ENCODE results near the gene SHKBP1. TPM values are rescaled to one million over a fixed set of nuclear protein-coding genes. Genes with fewer than 3 reads are reported as not detected.

SHKBP1 gene
- total RNA-seq, 1 donor from 2014 or later: 192 TPM

DNA sequence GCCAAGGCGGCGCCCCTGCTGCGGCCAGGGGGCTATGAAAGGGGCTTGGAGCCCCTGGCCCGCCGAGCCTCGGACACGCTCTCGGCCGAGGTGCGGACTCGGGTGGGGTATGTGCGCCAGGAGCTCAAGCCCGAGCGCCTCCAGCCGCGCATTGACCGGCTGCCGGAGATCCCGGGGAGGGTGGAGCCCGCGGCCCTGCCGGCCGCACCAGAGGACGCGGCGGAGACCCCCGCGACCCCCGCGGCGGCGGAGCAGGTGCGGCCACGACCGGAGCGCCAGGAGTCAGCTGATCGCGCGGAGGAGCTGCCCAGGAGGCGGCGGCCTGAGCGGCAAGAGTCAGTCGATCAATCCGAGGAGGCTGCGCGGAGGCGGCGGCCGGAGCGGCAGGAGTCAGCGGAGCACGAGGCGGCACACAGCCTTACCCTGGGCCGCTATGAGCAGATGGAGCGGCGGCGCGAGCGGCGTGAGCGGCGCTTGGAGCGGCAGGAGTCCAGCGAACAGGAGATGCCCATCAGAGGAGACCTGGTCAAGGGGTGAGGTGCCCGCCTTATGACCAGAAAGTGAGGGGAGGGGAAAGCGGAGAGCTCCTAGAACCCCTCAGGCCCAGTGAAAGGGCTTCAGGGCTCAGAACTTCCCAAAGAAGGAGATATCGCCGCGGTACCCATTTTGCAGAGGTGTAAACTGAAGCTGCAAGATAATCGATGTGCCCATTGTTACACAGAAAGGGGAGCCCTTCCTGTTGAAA is 8.8 kb upstream of the SHKBP1 start:
- peaks cover 20% of the 10 kb centered on the region for H3K27me3 ChIP-seq
- no peak for DNase-seq (ENCODE audit: low spot score in 2 of 2)
- peak overlapping the region; percentile 40 to 56 for H3K4me3 ChIP-seq
- no peaks in the 10 kb centered on the region for H3K9me3 ChIP-seq
- peaks cover 2 to 11% of the 10 kb centered on the region in 2 donors for H3K4me1 ChIP-seq
- H3K27ac ChIP-seq: no peak overlapping the region
- intact Hi-C loops (cut with DNase I): no loop called here
- H3K36me3 ChIP-seq: no peaks in the 10 kb centered on the region
- TF ChIP-seq, protein P1, sequence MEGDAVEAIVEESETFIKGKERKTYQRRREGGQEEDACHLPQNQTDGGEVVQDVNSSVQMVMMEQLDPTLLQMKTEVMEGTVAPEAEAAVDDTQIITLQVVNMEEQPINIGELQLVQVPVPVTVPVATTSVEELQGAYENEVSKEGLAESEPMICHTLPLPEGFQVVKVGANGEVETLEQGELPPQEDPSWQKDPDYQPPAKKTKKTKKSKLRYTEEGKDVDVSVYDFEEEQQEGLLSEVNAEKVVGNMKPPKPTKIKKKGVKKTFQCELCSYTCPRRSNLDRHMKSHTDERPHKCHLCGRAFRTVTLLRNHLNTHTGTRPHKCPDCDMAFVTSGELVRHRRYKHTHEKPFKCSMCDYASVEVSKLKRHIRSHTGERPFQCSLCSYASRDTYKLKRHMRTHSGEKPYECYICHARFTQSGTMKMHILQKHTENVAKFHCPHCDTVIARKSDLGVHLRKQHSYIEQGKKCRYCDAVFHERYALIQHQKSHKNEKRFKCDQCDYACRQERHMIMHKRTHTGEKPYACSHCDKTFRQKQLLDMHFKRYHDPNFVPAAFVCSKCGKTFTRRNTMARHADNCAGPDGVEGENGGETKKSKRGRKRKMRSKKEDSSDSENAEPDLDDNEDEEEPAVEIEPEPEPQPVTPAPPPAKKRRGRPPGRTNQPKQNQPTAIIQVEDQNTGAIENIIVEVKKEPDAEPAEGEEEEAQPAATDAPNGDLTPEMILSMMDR (IDR thresholded peaks at IDR 0.05): no peak

DNA sequence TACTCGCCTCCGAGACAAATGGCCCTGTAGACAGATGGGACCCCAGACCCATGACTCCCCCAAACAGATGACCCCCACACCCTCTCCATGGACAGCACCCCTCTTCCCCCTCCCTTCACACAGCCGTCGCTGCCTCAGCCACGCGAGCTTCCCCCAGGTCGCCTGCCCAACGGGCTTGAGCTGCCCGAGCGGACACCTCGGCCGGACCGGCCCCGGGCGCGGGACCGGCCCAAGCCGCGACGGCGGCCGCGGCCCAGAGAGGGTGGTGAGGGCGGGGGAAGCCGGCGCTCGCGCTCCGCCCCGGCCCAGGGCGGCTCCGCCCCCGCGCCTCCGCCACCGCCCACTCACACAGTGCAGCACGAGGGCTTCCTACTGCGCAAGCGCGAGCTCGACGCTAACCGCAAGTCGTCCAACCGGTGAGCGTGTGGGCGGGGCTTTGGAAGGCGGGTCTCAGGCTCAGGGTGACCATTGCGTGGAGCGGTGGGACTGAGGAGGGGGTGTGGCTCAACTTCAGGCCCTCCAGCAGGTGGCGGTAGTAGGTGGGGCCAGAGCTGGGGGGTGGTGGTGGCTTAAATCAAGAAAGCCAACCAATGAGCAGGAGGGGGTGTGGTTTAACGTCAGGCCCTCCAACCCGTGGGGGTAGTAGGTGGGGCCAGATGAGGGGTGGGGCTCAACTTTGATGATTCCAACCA is 6.2 kb upstream of the SHKBP1 start:
- Histone ChIP-seq H3K9me3 (no peaks in the 10 kb centered on the region), H3K4me1 (peaks cover 2 to 11% of the 10 kb centered on the region in 2 donors), H3K4me3 (peak overlapping the region; percentile 53 to 62), H3K27me3 (peaks cover 20% of the 10 kb centered on the region), H3K27ac (peak overlapping the region; percentile 59 to 70), H3K36me3 (no peaks in the 10 kb centered on the region)
- intact Hi-C loops (cut with DNase I): loop anchor here (1.0 kb wide), 2 partner anchors 28 to 104 kb away; no protein-coding TSS in a partner anchor
- DNase-seq (ENCODE audit: low spot score in 2 of 2): peak; percentile 96 to 99
- TF ChIP-seq, protein P1 (IDR thresholded peaks at IDR 0.05): no peak

DNA sequence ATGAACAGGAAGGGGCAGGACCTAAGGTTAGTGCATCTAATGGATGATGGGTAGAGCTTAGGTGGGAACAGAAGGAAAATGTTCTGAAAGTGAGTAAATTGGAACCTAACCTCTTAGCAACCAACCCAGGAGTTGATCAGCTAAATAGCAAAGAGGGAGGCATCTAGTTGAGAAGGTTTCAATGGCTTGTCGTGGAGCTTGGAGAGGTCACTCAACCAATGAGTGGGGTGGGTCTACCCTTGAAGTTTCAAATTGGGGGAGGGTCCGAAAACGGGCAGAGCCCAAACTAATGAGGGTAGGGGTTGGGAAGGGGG is 5.7 kb upstream of the SHKBP1 start:
- no peaks in the 10 kb centered on the region for H3K9me3 ChIP-seq
- peaks cover 2 to 11% of the 10 kb centered on the region in 2 donors for H3K4me1 ChIP-seq
- H3K27ac ChIP-seq: peak overlapping the region; percentile 37 to 58
- intact Hi-C loops (cut with DNase I): no loop called here
- no peak for DNase-seq (ENCODE audit: low spot score in 2 of 2)
- H3K4me3 ChIP-seq: no peak overlapping the region
- H3K36me3 ChIP-seq: no peaks in the 10 kb centered on the region
- TF ChIP-seq, protein P1 (IDR thresholded peaks at IDR 0.05): no peak
- H3K27me3 ChIP-seq: peaks cover 16% of the 10 kb centered on the region

DNA sequence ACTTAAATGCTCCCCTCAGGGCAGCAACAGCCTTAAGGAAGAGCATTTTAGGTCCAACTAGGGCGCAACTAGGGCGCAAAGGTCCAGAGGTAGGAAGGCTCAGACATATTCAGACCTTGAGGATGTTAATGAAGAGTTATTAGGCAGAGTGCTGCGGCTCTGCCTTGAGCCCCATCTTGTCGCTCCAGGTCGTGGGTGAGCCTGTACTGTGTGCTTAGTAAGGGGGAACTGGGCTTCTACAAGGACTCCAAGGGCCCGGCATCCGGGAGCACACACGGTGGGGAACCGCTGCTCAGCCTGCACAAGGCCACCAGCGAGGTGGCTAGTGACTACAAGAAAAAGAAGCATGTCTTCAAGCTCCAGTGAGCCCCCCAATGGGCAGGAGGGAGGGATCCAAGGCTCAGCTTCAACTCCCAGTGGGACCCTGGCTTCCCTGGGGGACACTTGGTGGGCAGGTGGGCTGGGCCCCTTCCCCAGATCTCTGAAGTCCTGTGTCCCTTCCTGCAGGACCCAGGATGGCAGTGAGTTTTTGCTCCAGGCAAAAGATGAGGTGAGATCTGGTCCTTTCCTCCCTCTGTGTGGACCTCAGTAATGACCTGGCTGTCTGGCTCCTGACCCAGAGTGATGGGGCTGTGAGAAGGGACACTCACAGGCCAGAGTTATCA is 4.7 kb upstream of the SHKBP1 start:
- peaks cover 10% of the 10 kb centered on the region for H3K27me3 ChIP-seq
- TF ChIP-seq, protein P1 (IDR thresholded peaks at IDR 0.05): no peak
- no peak overlapping the region for H3K4me3 ChIP-seq
- H3K27ac ChIP-seq: peak overlapping the region in 1 of 2 donors; percentile 58
- no peaks in the 10 kb centered on the region for H3K36me3 ChIP-seq
- H3K4me1 ChIP-seq: peaks cover 2 to 11% of the 10 kb centered on the region in 2 donors
- no peak for DNase-seq (ENCODE audit: low spot score in 2 of 2)
- no peaks in the 10 kb centered on the region for H3K9me3 ChIP-seq
- intact Hi-C loops (cut with DNase I): no loop called here

DNA sequence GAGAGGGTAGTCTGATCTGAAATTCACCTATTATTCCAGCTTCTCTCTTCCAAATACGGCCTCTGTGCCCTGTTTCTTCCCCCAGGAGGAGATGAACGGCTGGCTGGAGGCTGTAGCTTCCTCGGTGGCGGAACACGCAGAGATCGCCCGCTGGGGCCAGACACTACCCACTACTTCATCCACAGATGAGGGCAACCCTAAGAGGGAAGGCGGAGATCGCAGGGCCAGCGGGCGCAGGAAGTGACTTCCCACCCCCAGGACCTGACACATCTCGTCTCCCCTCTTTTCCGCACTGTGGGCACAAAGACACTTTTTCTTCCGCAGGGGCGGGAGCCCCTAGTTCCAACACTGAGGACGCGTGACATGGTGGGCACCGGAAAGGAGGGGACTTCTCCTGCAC is 1.3 kb upstream of the SHKBP1 start:
- H3K9me3 ChIP-seq: no peaks in the 10 kb centered on the region
- H3K27me3 ChIP-seq: no peaks in the 10 kb centered on the region
- H3K4me3 ChIP-seq: no peak overlapping the region
- H3K27ac ChIP-seq: no peak overlapping the region
- DNase-seq (ENCODE audit: low spot score in 2 of 2): no peak
- intact Hi-C loops (cut with DNase I): loop anchor here (5.0 kb wide), 1 partner anchor 33 kb away; no protein-coding TSS in a partner anchor
- peaks cover 4 to 6% of the 10 kb centered on the region in 2 donors for H3K36me3 ChIP-seq
- H3K4me1 ChIP-seq: peaks cover 0 to 11% of the 10 kb centered on the region in 2 donors
- TF ChIP-seq, protein P1 (IDR thresholded peaks at IDR 0.05): no peak
